ENCODE measurements around the gene GPR162. TPM values are rescaled to one million over a fixed set of nuclear protein-coding genes. Genes with fewer than 3 reads are reported as not detected.

The GPR162 gene
- polyA plus RNA-seq, 1 donor from 2014 or later: 82.8 TPM

GRCh38 chr12:6822426-6823135, 960 bp downstream of the GPR162 start:
- Histone ChIP-seq H3K4me3 (ENCODE audit: low read length) (peak overlapping the region; percentile 70), H3K4me2 (ENCODE audit: low read length) (peak overlapping the region; percentile 68), H3F3A (ENCODE audit: insufficient read depth, low read length, poor library complexity, severe bottlenecking) (peaks cover 10% of the 10 kb centered on the region), H3K9ac (ENCODE audit: low read length) (peak overlapping the region; percentile 88), H4K20me1 (ENCODE audit: insufficient read depth) (no peaks in the 10 kb centered on the region), H3K27ac (ENCODE audit: low read length) (peak overlapping the region; percentile 88), H3K79me2 (replicated peaks; ENCODE audit: insufficient read depth, low read length) (peaks cover 25% of the 10 kb centered on the region), H3K9me2 (ENCODE audit: insufficient read depth, low read length) (no peaks in the 10 kb centered on the region), H3K36me3 (ENCODE audit: insufficient read depth, low read length) (no peaks in the 10 kb centered on the region), H2AFZ (ENCODE audit: low read depth, low read length) (no peak overlapping the region), H3K27me3 (ENCODE audit: insufficient read depth, low read depth, low read length) (no peaks in the 10 kb centered on the region), H3K9me3 (ENCODE audit: low read length) (no peaks in the 10 kb centered on the region)
- TF ChIP-seq RAD21 (conservative IDR thresholded peaks at IDR 0.05) (no peak), POLR2AphosphoS5 (IDR thresholded peaks at IDR 0.05) (no peak), EP300 (conservative IDR thresholded peaks at IDR 0.05; ENCODE audit: poor library complexity, severe bottlenecking) (no peak), TAF1 (IDR thresholded peaks at IDR 0.05; ENCODE audit: low read depth) (no peak), MXI1 (conservative IDR thresholded peaks at IDR 0.05; ENCODE audit: poor library complexity, severe bottlenecking) (no peak), EZH2 (IDR thresholded peaks at IDR 0.05; ENCODE audit: borderline replicate concordance, insufficient read depth, low read length, poor library complexity, severe bottlenecking) (no peak), SMC3 (conservative IDR thresholded peaks at IDR 0.05; ENCODE audit: poor library complexity) (no peak)
- TF ChIP-seq, protein P1, sequence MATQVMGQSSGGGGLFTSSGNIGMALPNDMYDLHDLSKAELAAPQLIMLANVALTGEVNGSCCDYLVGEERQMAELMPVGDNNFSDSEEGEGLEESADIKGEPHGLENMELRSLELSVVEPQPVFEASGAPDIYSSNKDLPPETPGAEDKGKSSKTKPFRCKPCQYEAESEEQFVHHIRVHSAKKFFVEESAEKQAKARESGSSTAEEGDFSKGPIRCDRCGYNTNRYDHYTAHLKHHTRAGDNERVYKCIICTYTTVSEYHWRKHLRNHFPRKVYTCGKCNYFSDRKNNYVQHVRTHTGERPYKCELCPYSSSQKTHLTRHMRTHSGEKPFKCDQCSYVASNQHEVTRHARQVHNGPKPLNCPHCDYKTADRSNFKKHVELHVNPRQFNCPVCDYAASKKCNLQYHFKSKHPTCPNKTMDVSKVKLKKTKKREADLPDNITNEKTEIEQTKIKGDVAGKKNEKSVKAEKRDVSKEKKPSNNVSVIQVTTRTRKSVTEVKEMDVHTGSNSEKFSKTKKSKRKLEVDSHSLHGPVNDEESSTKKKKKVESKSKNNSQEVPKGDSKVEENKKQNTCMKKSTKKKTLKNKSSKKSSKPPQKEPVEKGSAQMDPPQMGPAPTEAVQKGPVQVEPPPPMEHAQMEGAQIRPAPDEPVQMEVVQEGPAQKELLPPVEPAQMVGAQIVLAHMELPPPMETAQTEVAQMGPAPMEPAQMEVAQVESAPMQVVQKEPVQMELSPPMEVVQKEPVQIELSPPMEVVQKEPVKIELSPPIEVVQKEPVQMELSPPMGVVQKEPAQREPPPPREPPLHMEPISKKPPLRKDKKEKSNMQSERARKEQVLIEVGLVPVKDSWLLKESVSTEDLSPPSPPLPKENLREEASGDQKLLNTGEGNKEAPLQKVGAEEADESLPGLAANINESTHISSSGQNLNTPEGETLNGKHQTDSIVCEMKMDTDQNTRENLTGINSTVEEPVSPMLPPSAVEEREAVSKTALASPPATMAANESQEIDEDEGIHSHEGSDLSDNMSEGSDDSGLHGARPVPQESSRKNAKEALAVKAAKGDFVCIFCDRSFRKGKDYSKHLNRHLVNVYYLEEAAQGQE (IDR thresholded peaks at IDR 0.05; ENCODE audit: borderline replicate concordance): no peak
- TF ChIP-seq, protein P2, sequence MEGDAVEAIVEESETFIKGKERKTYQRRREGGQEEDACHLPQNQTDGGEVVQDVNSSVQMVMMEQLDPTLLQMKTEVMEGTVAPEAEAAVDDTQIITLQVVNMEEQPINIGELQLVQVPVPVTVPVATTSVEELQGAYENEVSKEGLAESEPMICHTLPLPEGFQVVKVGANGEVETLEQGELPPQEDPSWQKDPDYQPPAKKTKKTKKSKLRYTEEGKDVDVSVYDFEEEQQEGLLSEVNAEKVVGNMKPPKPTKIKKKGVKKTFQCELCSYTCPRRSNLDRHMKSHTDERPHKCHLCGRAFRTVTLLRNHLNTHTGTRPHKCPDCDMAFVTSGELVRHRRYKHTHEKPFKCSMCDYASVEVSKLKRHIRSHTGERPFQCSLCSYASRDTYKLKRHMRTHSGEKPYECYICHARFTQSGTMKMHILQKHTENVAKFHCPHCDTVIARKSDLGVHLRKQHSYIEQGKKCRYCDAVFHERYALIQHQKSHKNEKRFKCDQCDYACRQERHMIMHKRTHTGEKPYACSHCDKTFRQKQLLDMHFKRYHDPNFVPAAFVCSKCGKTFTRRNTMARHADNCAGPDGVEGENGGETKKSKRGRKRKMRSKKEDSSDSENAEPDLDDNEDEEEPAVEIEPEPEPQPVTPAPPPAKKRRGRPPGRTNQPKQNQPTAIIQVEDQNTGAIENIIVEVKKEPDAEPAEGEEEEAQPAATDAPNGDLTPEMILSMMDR (IDR thresholded peaks at IDR 0.05; ENCODE audit: poor library complexity, severe bottlenecking): no peak

- no peak overlapping the region for H3K4me2 ChIP-seq (ENCODE audit: low read length)
- H3K27ac ChIP-seq (ENCODE audit: low read length): no peak overlapping the region
- H3K9ac ChIP-seq (ENCODE audit: low read length): peak overlapping the region; percentile 88
Measured at GRCh38 chr12:6823182-6824084, 1.8 kb downstream of the GPR162 start.

More at GRCh38 chr12:6823182-6824084, 1.8 kb downstream of the GPR162 start:
- no peaks in the 10 kb centered on the region for H3K9me3 ChIP-seq (ENCODE audit: low read length)
- peaks cover 25% of the 10 kb centered on the region for H3K79me2 ChIP-seq (replicated peaks; ENCODE audit: insufficient read depth, low read length)
- peaks cover 10% of the 10 kb centered on the region for H3F3A ChIP-seq (ENCODE audit: insufficient read depth, low read length, poor library complexity, severe bottlenecking)
- H3K27me3 ChIP-seq (ENCODE audit: insufficient read depth, low read depth, low read length): no peaks in the 10 kb centered on the region
- H3K36me3 ChIP-seq (ENCODE audit: insufficient read depth, low read length): no peaks in the 10 kb centered on the region
- H2AFZ ChIP-seq (ENCODE audit: low read depth, low read length): no peak overlapping the region
- H3K9me2 ChIP-seq (ENCODE audit: insufficient read depth, low read length): no peaks in the 10 kb centered on the region
- peak overlapping the region; percentile 70 for H3K4me3 ChIP-seq (ENCODE audit: low read length)
- H4K20me1 ChIP-seq (ENCODE audit: insufficient read depth): no peaks in the 10 kb centered on the region
- TF ChIP-seq TAF1 (IDR thresholded peaks at IDR 0.05; ENCODE audit: low read depth) (no peak), RAD21 (conservative IDR thresholded peaks at IDR 0.05) (no peak), EP300 (conservative IDR thresholded peaks at IDR 0.05; ENCODE audit: poor library complexity, severe bottlenecking) (no peak)
- TF ChIP-seq, protein P2 (IDR thresholded peaks at IDR 0.05; ENCODE audit: poor library complexity, severe bottlenecking): no peak
- TF ChIP-seq, protein P1 (IDR thresholded peaks at IDR 0.05; ENCODE audit: borderline replicate concordance): no peak

Measured in neural cell (in vitro differentiated cells).